Hippocampal formation (tissue), 2 donors: ENCODE data around the gene MLLT3.

Experiments
- DNase-seq, 2 donors: peaks; one replicate each; lab custom pipeline; 2025; lab: John Stamatoyannopoulos, UW

MLLT3 gene

DNA sequence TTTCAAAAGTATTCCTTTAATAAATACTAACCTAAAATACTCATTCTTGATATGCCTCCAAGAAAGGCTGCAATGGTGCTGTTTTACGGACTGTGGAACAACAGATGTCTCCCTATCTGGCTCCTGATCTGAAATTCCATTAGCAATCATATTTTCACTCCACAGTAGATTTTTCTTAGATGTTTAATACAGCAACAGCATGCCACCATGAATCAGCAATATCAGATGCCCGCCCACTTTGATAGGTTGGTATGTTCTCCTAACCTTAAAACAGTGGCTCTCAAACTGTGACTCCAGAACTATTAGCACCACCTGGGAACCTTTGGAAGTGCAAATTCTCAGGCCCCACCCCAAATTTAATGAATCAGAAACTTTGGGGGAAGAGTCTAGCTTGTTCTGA lies 110.2 kb downstream of the MLLT3 start:
- no peak for DNase-seq

DNA sequence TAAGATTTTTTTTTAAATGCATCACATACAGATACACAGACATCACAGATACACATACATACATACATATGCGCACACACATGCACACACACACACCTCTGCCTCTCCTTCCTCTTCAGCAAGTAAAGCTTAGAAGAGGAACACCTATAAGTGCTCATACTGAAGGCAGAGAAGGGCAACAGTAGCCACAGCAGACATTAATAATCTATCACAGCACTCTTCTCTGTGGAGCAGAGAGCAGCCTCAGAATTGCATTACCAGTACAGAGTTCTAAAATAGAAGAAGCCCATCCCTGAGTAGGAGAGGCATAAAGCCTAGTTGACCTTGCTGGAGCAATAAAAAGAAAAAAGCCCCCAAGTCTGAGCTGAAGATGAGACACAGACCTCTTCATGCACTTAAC lies 110.6 kb downstream of the MLLT3 start:
- no peak for DNase-seq

DNA sequence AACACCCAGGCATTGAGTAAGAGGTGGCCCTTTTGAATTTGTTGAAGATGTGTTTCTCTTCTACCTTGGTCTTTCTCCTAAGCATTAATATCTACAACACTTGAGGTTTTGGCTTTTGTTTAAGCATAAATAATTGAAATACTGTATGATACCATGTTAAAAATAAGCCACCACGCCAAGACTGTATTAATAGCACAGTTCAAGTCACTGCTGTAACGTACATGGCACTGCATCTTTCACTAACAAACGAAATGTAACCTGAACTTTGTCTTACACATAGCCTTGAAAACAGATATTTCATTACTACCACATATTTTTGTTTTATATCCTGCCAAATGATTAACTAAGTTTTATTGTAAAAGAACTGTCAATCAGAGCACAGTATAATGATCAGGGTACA lies 112.8 kb downstream of the MLLT3 start:
- DNase-seq, result no peak

DNA sequence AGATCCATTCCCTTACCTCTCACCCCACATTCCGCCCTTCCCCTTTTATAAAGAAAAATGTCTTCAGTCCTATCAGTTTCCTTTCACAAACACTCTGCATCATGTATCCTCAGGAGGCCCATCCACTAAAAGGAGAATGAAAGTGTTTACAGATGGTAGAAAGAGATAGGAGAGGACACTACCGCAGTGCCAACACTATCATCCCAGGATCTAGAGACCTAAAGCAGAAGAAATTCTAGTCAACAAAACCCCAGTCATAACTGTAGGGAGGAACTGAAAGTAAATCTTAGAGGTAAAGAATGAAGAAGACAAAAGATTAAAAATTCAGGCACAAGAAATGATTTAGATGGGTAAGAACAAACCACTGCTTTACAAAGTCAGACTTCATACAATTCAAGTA lies 114.1 kb downstream of the MLLT3 start:
- DNase-seq, result no peak

DNA sequence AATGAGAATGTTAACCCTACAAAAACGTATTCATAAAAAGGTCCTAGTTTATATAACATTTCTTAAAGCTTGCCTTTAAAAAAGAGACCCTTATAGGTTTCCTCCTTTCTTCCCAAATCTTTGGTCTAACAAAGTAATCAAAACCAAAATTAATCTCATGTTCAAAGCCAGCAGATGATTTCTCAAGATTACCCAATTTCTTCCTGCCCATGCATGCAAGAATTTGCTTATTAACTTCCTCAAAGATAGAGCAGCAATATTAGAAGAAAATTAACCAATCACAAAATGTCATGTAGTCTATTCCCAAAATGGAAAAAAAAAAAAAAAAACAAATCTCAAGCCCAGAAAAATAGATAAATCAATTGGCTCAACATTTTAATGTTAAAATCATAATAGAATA lies 114.9 kb downstream of the MLLT3 start:
- no peak for DNase-seq

DNA sequence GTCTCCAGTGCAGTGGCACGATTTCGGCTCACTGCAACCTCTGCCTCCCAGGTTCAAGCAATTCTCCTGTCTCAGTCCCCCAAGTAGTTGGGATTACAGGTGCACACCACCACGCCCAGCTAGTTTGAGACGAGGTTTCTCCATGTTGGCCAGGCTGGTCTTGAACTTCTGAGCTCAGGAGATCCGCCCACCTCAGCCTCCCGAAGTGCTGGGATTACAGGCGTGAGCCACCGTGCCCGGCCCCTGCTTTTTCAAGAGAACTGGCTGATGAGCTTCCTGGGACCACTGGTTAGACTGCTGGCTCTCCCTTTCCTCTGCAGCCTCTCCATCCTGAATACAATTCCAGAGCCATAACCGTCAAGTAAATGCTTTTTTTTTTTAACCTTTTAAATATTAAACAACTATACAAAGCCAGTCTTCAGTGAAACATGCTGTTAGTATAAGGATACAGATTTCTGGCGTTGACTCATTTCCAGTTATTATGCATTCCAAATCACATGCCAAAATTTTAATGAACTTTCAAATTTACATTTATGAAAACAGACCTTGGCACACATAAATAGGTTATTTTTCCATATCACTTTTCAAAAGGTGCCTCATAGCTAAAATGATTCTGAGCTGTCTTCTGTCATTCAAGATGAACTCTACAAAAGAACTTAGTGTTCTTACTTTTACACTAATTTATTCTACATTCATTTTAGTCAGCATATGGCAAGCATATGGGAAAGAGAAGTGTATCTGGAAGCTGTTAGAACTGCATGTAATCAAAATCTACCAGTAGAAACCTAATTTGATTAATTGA lies 116.0 kb downstream of the MLLT3 start:
- DNase-seq, result no peak

DNA sequence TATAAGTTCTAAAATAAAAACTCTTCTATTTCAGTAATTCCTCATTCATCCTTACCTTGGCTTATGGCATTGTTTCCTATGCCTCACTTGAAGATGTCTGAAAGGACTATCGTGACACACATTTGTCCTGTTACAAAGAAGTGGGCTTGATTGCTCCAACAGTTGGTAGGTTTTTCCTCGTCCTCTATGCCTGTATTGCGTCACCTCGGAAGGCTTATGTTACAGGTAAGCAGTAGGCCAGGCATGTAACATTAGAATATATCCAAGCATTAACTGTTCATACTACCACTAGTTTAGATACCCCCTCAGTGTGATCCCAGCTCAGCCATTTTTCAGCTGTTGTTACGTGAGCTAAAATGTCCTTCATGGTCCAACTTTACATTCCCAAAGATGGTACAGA lies 116.7 kb downstream of the MLLT3 start:
- no peak for DNase-seq

DNA sequence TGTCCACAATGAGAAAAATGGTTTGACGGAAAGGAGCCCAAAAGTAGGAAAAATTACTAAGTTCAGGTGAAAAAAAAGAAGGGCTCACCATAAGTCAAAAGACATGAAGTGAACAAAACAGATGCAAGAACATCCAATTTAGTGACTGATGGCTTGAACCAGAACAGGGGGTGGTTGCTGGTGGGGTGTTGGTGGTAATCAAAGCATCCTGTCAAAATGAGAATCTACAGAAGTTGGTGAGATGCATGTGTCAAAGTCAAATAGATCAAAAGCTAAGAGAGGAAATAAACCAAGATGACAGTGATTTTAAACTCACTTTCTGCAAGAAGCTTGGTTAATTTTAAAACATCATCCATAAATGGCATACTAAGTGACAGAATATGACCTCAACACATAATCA lies 117.4 kb downstream of the MLLT3 start:
- DNase-seq, result no peak

DNA sequence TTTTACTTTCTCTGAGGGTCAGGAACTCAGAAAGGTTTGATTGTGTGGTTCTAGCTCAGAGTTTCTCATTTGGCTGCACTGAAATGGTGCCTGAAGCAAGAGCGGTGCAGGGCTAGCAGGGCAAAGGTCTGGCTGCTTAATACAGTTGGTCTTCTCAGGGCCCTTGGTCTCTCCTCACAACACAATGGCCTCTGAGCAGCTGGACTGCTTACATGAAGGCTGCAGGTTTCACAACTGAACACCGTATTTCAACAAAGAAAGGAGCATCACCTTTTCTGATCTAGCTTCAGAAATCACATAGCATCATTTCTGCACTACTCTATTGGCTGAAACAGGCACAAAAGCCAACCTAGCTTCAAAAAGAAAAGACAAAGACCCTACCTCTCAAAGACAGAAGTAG lies 122.2 kb downstream of the MLLT3 start:
- DNase-seq, result no peak

DNA sequence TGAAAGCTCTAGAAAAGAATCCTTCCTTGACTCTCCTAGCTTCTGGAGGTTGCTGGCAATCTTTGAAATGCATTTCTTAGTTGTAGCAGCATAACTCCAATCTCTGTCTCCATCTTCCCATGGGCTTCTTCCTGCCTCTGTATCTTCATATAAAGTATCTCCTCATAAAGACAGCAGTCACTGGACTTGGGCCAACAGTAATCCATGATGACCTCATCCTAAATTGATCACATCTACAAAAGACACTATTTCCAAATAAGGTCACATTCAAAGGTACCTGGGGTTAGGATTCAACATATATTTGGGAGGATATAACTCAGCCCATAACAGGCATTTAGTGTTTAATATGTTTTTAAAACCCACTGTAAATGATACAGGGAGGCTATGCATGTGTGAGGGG lies 123.3 kb downstream of the MLLT3 start:
- no peak for DNase-seq

DNA sequence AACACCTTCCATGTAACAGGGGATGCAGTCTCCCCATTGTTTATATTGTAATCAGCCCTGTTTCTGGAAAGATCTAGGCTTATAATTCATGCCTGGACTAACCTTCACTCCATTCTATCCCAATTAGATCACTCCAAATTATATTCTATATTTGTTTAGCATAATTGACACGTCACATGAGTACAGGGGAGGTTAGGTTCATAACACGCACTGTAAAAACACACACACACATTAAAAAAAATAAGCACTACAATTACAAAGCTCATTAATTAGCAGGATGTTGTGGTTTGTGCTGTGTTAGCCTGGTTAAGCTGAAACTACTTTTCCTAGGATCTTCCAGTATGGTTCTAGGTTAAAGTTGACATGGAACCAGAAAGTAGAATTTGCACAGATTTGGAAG lies 126.0 kb downstream of the MLLT3 start:
- DNase-seq, result no peak

DNA sequence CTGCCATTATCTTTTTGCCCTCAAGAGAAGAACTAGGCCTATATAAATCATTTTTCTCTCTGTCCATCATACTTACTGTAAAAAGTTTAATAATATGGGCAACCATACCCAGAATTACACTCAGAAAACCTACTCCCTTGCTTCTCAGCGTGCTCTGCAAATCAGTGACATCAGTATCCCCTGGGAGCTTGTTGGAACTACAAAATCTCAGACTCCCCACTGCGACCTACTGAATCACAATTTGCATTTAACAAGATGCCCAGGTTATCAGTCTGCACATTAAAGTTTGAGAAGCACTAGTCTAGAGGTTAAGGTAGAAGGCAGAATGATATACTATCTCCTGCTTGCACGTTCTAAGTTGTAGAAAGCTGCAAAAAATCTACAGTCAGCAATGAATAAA lies 127.2 kb downstream of the MLLT3 start:
- no peak for DNase-seq

DNA sequence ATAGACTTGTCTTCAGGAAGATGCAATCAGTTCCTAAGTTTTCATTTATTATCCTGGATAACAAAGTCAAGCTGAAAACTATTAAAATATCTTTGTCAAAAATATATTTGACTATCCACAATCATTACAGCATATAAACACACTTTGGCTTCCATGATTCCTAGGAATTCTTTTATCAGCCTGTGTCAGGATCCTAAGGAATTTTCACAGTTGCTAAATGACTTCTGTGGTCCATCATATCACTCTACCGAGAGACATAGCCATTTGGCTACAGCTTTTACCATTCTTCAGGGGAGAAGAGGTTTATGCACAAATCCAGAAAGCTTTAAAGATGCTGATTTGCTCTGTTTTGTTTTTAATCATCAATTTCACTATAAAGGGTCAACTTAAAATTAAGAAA lies 128.3 kb downstream of the MLLT3 start:
- no peak for DNase-seq

DNA sequence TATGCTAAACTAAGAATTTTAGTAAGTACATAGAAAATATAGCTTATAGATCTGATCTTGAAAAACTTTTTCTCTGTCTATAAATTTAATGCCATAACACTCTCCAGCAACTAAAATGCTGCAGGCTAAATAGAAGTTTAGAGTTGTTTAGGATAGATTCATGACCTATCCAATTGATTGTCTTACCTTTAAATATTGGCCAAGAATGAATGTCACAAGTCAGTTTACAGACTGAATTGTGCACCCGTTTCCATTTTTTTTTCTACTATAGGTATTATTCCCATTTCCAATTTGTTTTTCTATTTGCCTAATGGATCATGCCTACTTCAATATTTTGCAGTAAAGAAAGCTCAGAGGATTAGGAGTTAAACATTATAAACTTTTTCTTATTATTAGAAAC lies 129.5 kb downstream of the MLLT3 start:
- no peak for DNase-seq

DNA sequence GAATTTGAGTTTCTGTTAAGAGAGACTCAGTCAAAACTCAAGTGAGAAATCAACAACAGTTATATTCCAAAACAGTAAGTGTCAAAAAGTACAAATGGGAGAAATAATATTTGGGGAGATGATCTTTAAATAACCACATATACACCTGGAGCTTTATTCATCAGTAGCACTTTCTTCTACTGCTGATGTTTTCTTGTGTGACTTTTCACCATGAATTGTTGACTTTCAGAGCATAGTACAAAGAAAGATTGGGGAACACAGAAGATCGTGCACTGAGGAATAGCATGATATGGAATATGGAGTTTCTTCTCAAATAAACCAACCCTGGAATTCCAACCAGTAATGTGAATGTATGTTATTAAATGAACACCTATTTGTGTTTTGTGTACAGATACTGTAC lies 130.7 kb downstream of the MLLT3 start:
- no peak for DNase-seq

DNA sequence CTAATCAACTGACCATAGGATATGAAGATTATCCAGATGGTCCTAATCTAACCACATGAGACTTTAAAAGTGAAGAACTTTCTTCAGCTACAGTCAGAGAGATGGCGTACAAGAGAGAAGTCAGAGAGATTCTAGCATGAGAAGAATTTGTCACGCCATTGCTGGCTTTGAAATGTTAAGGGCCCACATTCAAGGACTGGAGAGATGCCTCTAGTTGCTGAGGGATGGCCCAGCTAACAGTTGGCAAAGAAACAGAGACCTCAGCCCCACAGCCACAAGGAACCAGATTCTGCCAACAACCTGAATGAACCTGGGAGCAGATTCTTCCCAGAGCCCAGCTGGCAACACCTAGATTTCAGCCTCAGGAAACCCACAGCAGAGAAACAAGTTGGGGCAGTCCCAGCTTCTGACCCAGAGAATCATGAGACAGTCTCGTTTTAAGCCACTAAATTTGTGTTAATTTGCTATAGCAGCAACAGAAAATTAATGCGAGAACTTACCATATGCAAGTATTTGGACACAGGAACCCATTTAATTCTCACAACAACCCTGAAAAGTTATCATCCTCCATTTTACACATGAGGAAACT lies 132.0 kb downstream of the MLLT3 start:
- no peak for DNase-seq

DNA sequence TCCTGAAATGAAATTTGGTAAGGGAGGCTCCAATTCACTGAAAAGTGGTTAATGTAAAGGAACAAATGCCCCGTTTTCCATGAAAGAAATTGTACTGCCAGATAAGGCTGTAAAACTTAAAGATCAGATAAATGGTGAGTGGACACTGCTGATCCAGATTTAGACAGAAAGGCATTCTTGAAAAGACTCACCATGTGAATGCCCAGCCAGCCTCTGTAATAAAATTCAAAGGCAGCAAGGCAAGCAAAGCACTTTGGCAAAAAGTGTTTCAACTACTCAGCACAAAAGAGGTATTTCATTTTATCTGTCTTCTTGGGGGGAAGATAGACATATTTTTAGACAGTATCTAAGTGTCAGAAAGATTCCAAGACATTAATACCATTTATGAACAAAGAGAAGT lies 133.6 kb downstream of the MLLT3 start:
- DNase-seq, result no peak

DNA sequence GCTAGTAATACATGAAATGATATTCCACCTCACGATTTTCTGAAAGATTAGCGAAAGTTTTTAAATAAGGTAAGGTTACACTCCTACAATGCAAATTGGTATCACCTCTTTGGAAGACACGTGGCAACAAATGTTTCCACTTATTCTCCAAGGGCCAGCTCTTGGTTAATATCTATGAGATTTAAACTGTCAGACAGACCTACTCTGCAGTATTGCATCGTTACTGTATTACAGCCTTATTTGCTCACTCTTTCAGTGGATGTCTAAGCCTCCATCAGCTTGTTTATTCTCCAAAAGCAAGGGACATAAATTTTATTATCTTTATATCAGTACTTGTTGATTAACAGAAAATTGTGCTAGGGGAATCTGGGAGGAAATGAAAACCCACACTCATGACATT lies 135.7 kb downstream of the MLLT3 start:
- DNase-seq, result no peak

DNA sequence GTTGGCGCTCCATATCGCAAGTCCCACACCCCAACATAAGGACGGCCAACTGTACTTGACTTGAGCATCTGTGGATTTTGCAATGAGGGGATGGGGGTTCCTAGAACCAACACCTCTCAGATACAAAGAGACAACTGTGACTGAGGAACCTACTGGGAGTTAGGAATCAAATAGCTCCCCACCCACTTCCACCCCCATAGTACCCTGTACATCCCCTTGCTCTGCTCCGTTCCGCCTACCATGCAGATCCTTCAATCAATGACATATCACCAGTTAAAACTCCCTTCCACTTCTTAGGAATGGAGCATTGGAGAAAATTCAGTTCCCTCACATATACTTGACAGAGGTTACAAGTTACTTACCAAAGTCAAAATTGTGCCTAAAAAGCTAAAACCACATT lies 140.9 kb downstream of the MLLT3 start:
- no peak for DNase-seq

DNA sequence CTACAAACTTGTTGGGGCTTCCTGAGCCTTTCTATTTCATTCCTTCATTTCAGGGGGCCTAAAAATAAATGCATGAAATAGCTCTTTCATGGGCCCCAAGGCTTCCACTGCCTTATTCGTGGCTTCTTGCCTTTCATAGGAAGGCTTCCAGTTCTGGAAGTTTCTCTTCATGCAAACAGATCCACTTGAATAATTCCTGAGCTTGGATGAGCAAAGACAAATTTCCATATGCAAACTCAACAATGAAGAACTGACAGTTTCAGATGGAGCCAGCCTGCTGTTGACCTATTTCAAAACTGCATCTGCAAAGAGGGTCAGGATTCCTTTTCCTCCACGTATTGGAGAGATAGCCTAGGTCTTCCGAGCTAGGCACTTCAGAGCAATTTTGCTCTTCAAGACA lies 142.1 kb downstream of the MLLT3 start:
- DNase-seq, result no peak

DNA sequence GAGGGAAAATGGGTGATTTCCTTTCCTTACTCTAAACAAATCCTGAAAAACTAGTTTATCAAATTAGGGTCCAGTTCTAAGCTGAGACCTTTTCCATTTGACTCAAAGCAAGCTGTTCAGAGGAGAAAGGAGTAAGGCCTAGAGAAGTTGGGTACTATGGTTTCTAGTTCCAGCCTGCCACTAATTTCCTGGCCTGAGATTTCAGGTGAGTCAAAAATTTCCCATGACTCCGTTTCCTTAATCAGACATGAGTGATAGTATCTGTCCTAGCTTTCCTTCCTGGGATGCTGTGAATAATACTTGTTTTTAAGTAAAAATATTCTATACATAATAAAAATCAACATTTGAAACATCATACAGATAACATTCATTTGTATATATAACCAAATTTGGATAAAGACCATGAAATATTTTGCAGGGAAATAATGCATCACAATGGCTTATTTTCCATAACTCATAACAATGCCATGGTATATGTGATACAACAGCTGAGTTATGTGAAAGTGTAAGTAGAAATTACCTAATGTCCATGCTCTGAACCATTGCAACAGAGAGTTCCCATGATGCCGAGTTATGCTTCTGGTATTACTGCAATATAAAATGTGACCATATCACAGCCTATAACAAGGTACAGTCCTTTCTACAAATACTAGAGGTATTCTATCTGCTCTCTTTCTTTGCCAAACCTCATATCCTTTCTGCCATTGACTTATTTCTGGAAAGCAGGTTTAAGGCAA lies 142.7 kb downstream of the MLLT3 start:
- DNase-seq, result no peak

DNA sequence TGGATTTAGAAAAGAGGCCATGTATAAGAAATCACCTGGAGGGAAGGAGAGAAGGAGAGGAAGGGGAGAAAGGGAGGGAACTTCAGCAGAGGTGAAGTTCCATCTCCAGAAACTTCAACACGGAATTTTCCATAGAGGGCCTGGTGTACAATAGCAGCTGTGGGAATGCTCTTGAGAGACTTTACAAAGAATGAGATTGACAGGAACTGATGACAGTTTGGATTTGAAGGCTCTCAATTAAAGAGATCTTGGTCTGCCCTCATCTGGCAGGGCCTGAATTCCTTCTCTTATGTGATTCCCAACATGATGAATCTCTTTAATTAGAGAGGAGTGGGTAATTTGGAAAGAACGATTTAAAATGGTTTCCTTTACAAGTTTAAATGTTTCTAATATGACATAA lies 143.5 kb downstream of the MLLT3 start:
- DNase-seq, result peak in 1 of 2 donors; percentile 1

DNA sequence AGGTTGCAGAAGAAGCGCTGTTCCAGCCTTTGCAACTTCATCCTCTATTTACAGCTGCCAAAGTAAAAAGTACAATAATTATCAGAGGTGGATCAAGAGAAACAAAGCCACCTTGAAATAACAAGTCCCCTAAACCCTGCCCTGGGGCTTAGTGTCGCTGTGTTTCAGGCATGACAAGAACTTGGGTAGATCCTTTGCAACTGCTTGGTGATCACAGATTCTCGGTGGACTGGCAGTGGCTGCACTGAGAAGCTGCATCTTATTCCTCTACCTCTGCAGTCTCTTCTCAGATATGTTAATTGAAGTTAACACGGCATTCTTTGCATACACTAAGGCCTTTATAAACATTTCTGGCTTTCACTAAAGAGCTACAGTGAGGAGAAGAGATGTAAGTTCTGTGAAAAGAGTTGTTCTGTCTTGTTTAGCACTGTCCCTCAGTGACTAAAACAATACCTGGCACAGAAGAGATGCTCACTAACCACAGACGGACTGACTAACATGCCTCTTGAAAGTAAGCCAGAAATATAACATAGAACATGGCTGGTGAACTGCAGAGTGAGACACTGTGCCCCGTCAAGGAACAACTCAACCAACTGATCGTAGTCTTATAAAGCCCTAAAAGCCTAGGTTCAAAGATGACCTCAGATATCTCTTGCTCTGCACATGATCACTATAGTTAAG lies 144.2 kb downstream of the MLLT3 start:
- peak in 1 of 2 donors; percentile 1 for DNase-seq
